ENCODE results near the gene FOLR2. TPM values are rescaled to one million over a fixed set of nuclear protein-coding genes. Genes with fewer than 3 reads are reported as not detected.

Gene FOLR2
- total RNA-seq, 2 donors from 2014 or later: not detected

GRCh38 chr11:72239313-72239848 is 22.8 kb downstream of the FOLR2 start:
- peak overlapping the region; percentile 25 for H3K4me3 Mint-ChIP-seq
- peaks cover 13% of the 10 kb centered on the region for H3K4me1 Mint-ChIP-seq
- peaks cover 36% of the 10 kb centered on the region for H3K27me3 Mint-ChIP-seq
- no peaks in the 10 kb centered on the region for H3K9me3 Mint-ChIP-seq
- H3K36me3 Mint-ChIP-seq (ENCODE audit: low read depth): peaks cover 33% of the 10 kb centered on the region
- ATAC-seq (replicated peaks): no peak
- H3K27ac Mint-ChIP-seq: no peak overlapping the region

DNA sequence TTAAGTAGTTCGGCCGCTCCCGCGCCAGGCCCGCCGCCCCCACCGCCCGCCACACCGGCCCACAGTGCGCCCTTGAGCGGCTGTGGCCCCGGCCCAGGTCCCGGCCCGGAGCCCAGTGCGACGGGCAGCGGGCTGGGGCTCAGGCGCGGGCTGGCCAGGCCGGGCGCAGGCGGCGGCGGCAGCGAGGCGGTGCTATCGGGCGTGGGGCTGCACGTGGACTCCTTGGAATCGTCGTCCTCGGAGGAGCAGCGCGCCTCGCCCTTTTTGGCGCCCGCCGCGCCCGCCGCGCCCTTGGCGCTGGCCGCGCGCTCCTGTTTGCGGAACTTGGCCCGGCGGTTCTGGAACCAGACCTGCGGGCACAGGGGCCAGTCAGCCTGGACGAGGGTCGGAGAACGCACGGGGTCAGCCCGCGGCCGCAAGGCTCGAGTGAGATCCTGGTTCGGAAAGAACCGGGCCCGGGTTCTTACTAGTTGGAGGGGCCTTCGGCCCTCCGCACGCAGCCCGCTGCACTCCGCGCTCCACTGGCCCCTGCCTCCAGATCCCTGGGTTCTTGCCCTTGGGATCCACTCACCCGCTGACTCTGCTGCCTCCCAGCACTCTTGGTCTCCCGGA is 23.4 kb downstream of the FOLR2 start:
- ATAC-seq (replicated peaks): no peak
- H3K4me1 Mint-ChIP-seq: peaks cover 17% of the 10 kb centered on the region
- H3K9me3 Mint-ChIP-seq: no peaks in the 10 kb centered on the region
- H3K36me3 Mint-ChIP-seq (ENCODE audit: low read depth): peaks cover 29% of the 10 kb centered on the region
- H3K4me3 Mint-ChIP-seq: peak overlapping the region; percentile 56
- H3K27me3 Mint-ChIP-seq: peaks cover 41% of the 10 kb centered on the region
- no peak overlapping the region for H3K27ac Mint-ChIP-seq

- Mint-ChIP-seq H3K36me3 (ENCODE audit: low read depth) (peaks cover 23% of the 10 kb centered on the region), H3K27ac (no peak overlapping the region), H3K27me3 (peaks cover 42% of the 10 kb centered on the region), H3K9me3 (no peaks in the 10 kb centered on the region), H3K4me3 (peak overlapping the region; percentile 56), H3K4me1 (peaks cover 17% of the 10 kb centered on the region)
- ATAC-seq (replicated peaks): peak; percentile 4
Observed at GRCh38 chr11:72240461-72241290, 24.1 kb downstream of the FOLR2 start.

- no peak for ATAC-seq (replicated peaks)
- peaks cover 17% of the 10 kb centered on the region for H3K4me1 Mint-ChIP-seq
- H3K9me3 Mint-ChIP-seq: no peaks in the 10 kb centered on the region
- H3K27ac Mint-ChIP-seq: no peak overlapping the region
- peaks cover 42% of the 10 kb centered on the region for H3K27me3 Mint-ChIP-seq
- peaks cover 22% of the 10 kb centered on the region for H3K36me3 Mint-ChIP-seq (ENCODE audit: low read depth)
- H3K4me3 Mint-ChIP-seq: peak overlapping the region; percentile 56
Observed at GRCh38 chr11:72241291-72241781, 24.7 kb downstream of the FOLR2 start.

GRCh38 chr11:72242141-72242540 is 25.5 kb downstream of the FOLR2 start:
- H3K4me1 Mint-ChIP-seq: peaks cover 17% of the 10 kb centered on the region
- H3K36me3 Mint-ChIP-seq (ENCODE audit: low read depth): peaks cover 14% of the 10 kb centered on the region
- H3K9me3 Mint-ChIP-seq: no peaks in the 10 kb centered on the region
- ATAC-seq (replicated peaks): no peak
- H3K27me3 Mint-ChIP-seq: peaks cover 42% of the 10 kb centered on the region
- no peak overlapping the region for H3K4me3 Mint-ChIP-seq
- H3K27ac Mint-ChIP-seq: no peak overlapping the region

DNA sequence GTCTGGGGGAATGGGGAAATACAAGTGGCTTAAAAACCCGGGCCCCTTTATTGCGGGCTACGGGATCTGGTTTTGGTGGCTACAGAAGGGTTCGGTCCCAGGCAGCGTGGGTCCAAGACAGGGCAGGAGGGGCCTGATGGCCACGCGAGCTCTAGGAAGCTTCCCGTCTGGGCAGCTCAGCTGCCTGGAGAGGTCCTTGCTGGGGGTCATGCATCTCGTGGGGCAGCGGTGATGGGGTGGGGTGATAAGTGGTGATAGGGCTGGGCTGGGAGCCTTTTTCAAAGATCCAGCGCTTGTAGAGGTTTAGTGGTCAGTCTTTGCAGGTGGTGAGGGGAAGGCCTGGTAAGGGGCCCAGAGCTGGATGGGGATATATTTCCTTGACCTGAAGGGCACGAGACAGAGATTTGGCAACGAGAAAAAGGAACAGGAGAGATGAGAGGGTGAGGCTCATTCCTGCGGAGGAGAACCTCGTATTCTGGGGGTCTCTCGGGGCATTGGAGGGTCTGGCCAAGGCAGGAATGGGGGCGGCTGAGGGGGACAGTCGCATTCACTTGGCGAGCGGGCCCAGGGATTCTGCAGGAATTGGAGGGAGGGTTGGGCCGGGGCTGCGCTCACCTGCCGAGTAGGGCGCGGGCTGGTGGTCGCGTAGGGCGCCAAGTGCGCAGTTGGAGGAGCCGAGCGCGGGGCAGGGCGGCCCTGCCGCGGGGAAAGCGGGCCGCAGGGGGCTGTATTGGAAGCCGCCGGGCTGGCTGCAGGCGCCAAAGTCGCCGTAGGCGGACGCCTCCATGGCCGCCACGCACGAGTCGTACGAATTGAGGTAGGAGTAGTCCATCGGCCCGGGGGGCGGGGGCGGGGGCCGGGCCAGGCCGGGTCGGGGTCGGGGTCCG is 26.8 kb downstream of the FOLR2 start:
- Mint-ChIP-seq H3K4me3 (peak overlapping the region; percentile 23), H3K9me3 (no peaks in the 10 kb centered on the region), H3K4me1 (peaks cover 17% of the 10 kb centered on the region), H3K27me3 (peaks cover 43% of the 10 kb centered on the region), H3K36me3 (ENCODE audit: low read depth) (peaks cover 7% of the 10 kb centered on the region), H3K27ac (no peak overlapping the region)
- ATAC-seq (replicated peaks): no peak

GRCh38 chr11:72244060-72244360 is 27.4 kb downstream of the FOLR2 start, which contains the start of gene PHOX2A:
TSS of gene PHOX2A (minus strand) at chr11:72244176. CDS start at chr11:72244004, 172 bp downstream.
- peaks cover 17% of the 10 kb centered on the region for H3K4me1 Mint-ChIP-seq
- peaks cover 3% of the 10 kb centered on the region for H3K36me3 Mint-ChIP-seq (ENCODE audit: low read depth)
- peak within 1 kb of the TSS; percentile 23 for H3K4me3 Mint-ChIP-seq
- no peak for ATAC-seq (replicated peaks)
- H3K9me3 Mint-ChIP-seq: no peaks in the 10 kb centered on the region
- H3K27me3 Mint-ChIP-seq: peaks cover 44% of the 10 kb centered on the region
- no peak within 1 kb of the TSS for H3K27ac Mint-ChIP-seq

DNA sequence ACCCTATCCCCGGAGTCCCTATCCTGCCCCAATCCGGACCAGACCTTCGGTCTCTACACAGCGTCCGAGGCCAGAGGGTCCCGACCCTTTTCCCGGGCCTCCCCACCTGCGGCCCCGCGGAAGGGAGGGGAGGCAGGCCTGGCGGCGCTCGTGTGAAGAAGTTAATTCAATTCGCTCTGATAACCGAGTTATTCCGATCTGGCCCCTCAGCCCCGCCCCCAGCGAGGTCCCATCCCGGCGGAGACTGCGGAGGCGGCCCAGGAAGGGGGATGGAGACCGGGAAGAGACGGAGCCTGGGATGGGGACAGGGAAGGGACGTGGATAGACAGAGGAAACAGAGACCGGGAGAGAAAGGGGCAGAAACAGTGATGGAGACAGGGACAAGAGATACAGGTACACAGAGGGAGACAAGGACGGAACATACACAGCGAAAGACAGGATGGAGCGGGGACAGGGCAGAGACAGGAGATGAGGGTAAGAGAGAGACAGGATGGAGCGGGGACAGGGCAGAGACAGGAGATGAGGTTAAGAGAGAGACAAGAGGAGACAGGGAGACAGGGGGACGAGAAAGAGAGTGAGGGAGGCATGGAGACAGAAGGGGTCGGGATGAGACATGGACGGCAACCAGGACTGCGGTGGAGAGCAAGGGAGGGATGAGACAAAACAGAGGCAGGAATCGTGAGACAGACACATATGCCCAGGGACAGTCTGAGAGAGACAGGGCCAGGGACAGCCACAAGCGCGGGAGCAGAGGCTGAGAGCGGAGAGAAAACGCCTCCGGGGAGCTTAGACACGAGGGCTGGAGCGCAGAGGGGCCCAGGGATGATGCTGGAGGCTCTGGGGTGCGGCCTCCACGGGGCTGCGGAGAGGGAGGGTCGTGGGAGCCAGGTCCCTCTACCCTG is 28.0 kb downstream of the FOLR2 start:
- Mint-ChIP-seq H3K9me3 (no peaks in the 10 kb centered on the region), H3K27ac (no peak overlapping the region), H3K27me3 (peaks cover 42% of the 10 kb centered on the region), H3K4me3 (peak overlapping the region; percentile 2), H3K4me1 (peaks cover 17% of the 10 kb centered on the region), H3K36me3 (ENCODE audit: low read depth) (no peaks in the 10 kb centered on the region)
- no peak for ATAC-seq (replicated peaks)

- H3K36me3 Mint-ChIP-seq (ENCODE audit: low read depth): no peaks in the 10 kb centered on the region
- peaks cover 42% of the 10 kb centered on the region for H3K27me3 Mint-ChIP-seq
- ATAC-seq (replicated peaks): no peak
- peaks cover 15% of the 10 kb centered on the region for H3K4me1 Mint-ChIP-seq
- no peak overlapping the region for H3K27ac Mint-ChIP-seq
- H3K9me3 Mint-ChIP-seq: no peaks in the 10 kb centered on the region
- H3K4me3 Mint-ChIP-seq: no peak overlapping the region
Observed at GRCh38 chr11:72245263-72245816, 28.7 kb downstream of the FOLR2 start.

DNA sequence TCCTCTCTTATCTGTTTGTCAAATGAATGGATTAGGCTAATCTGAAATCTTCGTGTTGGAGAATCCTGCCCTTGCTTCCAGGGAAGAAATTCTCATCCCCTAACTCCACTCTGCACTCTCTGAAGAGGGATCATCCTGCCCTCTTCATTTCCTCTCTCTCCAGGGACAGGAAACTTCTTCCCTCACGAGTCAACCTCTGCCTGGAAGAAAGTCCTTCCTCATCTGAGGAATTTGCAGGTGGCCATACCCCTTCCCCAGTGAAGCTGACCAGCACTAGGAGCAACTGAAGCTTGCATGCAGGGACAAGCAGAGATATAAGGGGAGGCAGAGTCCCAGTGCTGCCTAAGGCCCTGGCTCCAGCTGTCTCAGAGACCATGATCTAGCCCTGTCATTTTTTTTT is 31.0 kb downstream of the FOLR2 start:
- no peak for ATAC-seq (replicated peaks)
- Mint-ChIP-seq H3K9me3 (no peaks in the 10 kb centered on the region), H3K4me3 (no peak overlapping the region), H3K4me1 (peaks cover 9% of the 10 kb centered on the region), H3K36me3 (ENCODE audit: low read depth) (no peaks in the 10 kb centered on the region), H3K27ac (no peak overlapping the region), H3K27me3 (peaks cover 29% of the 10 kb centered on the region)

- H3K27me3 Mint-ChIP-seq: peaks cover 19% of the 10 kb centered on the region
- no peaks in the 10 kb centered on the region for H3K36me3 Mint-ChIP-seq (ENCODE audit: low read depth)
- no peak overlapping the region for H3K27ac Mint-ChIP-seq
- ATAC-seq (replicated peaks): no peak
- H3K9me3 Mint-ChIP-seq: no peaks in the 10 kb centered on the region
- no peaks in the 10 kb centered on the region for H3K4me1 Mint-ChIP-seq
- H3K4me3 Mint-ChIP-seq: no peak overlapping the region
Observed at GRCh38 chr11:72249961-72250360, 33.4 kb downstream of the FOLR2 start.

- Mint-ChIP-seq H3K4me3 (no peak overlapping the region), H3K27me3 (peaks cover 21% of the 10 kb centered on the region), H3K4me1 (no peaks in the 10 kb centered on the region), H3K27ac (no peak overlapping the region), H3K9me3 (no peaks in the 10 kb centered on the region), H3K36me3 (ENCODE audit: low read depth) (no peaks in the 10 kb centered on the region)
- no peak for ATAC-seq (replicated peaks)
Observed at GRCh38 chr11:72250661-72251464, 34.3 kb downstream of the FOLR2 start.

All from activated T-helper 17 cell treated with anti-CD3 and anti-CD28 coated beads, Interleukin-2, amount 50 U/mL, for 72 hours (primary cell).